Fibroblast of villous mesenchyme (primary cell): ENCODE results near the gene ALKBH6. TPM values are rescaled to one million over a fixed set of nuclear protein-coding genes. Genes with fewer than 3 reads are reported as not detected.

Experiments used
- DNase-seq: peaks from one replicate; pipeline ENCODE4 v3.0.0-alpha.2; 2010; ENCODE audit warnings: low read depth
- H3K4me3 ChIP-seq: 2 replicates; pipeline ENCODE4 v1.5.1; 2011; ENCODE audit warnings: low read depth, mild to moderate bottlenecking, low read length
- total RNA-seq: library from RNA; depleted of rRNA; stranded (reverse); fragments of >200 nt; gene quantifications from 2 replicates; pipeline ENCODE4 v1.2.3, GENCODE V29; 2012
- TF ChIP-seq, protein P1 (sequence below): IDR thresholded peaks from 2 replicates; pipeline ENCODE4 v1.5.1; 2012; ENCODE audit warnings: low read depth, mild to moderate bottlenecking, low read length; ENCODE audit not compliant: insufficient read depth

The ALKBH6 gene
- total RNA-seq: 14.2 and 16.8 TPM in 2 replicates

GRCh38 chr19:36014012-36014924 is at the start of gene ALKBH6:
TSS of gene ALKBH6 (minus strand) at chr19:36014213. CDS start at chr19:36013397, 816 bp downstream.
- TF ChIP-seq, protein P1, sequence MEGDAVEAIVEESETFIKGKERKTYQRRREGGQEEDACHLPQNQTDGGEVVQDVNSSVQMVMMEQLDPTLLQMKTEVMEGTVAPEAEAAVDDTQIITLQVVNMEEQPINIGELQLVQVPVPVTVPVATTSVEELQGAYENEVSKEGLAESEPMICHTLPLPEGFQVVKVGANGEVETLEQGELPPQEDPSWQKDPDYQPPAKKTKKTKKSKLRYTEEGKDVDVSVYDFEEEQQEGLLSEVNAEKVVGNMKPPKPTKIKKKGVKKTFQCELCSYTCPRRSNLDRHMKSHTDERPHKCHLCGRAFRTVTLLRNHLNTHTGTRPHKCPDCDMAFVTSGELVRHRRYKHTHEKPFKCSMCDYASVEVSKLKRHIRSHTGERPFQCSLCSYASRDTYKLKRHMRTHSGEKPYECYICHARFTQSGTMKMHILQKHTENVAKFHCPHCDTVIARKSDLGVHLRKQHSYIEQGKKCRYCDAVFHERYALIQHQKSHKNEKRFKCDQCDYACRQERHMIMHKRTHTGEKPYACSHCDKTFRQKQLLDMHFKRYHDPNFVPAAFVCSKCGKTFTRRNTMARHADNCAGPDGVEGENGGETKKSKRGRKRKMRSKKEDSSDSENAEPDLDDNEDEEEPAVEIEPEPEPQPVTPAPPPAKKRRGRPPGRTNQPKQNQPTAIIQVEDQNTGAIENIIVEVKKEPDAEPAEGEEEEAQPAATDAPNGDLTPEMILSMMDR: no peak
- DNase-seq: peak; percentile 98
- H3K4me3 ChIP-seq: peak within 1 kb of the TSS; percentile 97

GRCh38 chr19:36061367-36061766 is 47.4 kb upstream of the ALKBH6 start:
- no peak for DNase-seq
- no peak overlapping the region for H3K4me3 ChIP-seq
- TF ChIP-seq, protein P1: no peak

- DNase-seq: peak; percentile 72
- TF ChIP-seq, protein P1: peak; percentile 81
- no peak overlapping the region for H3K4me3 ChIP-seq
These were observed 46.4 kb upstream of the ALKBH6 start for GRCh38 chr19:36060430-36060829.

- TF ChIP-seq, protein P1: no peak
- no peak for DNase-seq
- H3K4me3 ChIP-seq: no peak overlapping the region
These were observed 45.3 kb upstream of the ALKBH6 start for GRCh38 chr19:36059180-36059910.

GRCh38 chr19:36058481-36059179 is 44.6 kb upstream of the ALKBH6 start:
- TF ChIP-seq, protein P1: no peak
- DNase-seq: no peak
- no peak overlapping the region for H3K4me3 ChIP-seq
